Type B pancreatic cell (in vitro differentiated cells): ENCODE measurements around the gene KIZ. TPM values are rescaled to one million over a fixed set of nuclear protein-coding genes. Genes with fewer than 3 reads are reported as not detected.
"Not testable (repeated sequence)": the region's sequence is repeated elsewhere in the genome, so short reads cannot be mapped to it uniquely, and the experiment has no call there.

Experiments
- DNase-seq: peaks from one replicate; pipeline ENCODE4 v3.0.0; 2021; ENCODE audit warnings: mixed read lengths; ENCODE audit not compliant: unreplicated experiment; ENCODE audit errors: extremely low spot score
- H3K27ac Mint-ChIP-seq: 2 replicates; pipeline ENCODE4 v1.8.0; 2021; ENCODE audit warnings: mild to moderate bottlenecking, mixed read lengths
- H3K27me3 Mint-ChIP-seq: 2 replicates; pipeline ENCODE4 v1.8.0; 2021; ENCODE audit warnings: mixed read lengths
- H3K36me3 Mint-ChIP-seq: 2 replicates; pipeline ENCODE4 v1.8.0; 2021; ENCODE audit warnings: mixed read lengths
- H3K4me1 Mint-ChIP-seq: one replicate; pipeline ENCODE4 v1.8.0; 2021; ENCODE audit warnings: mixed read lengths; ENCODE audit not compliant: unreplicated experiment
- H3K4me3 Mint-ChIP-seq: 2 replicates; pipeline ENCODE4 v1.8.0; 2021; ENCODE audit warnings: mild to moderate bottlenecking, mixed read lengths
- H3K9me3 Mint-ChIP-seq: 2 replicates; pipeline ENCODE4 v1.8.0; 2021; ENCODE audit warnings: mixed read lengths
- total RNA-seq: library from RNA; stranded (reverse); gene quantifications from 2 replicates; pipeline ENCODE4 v1.2.1, GENCODE V29; 2021; ENCODE audit warnings: low replicate concordance
- TF ChIP-seq, protein P1 (sequence below): fragments of 200-600 bp; sonication (generic); conservative IDR thresholded peaks from 2 replicates; pipeline ENCODE4 v1.5.0; 2021; ENCODE audit warnings: antibody characterized with exemption, mild to moderate bottlenecking

KIZ gene
- total RNA-seq, 1 donor from 2014 or later, result 15.5 TPM

DNA sequence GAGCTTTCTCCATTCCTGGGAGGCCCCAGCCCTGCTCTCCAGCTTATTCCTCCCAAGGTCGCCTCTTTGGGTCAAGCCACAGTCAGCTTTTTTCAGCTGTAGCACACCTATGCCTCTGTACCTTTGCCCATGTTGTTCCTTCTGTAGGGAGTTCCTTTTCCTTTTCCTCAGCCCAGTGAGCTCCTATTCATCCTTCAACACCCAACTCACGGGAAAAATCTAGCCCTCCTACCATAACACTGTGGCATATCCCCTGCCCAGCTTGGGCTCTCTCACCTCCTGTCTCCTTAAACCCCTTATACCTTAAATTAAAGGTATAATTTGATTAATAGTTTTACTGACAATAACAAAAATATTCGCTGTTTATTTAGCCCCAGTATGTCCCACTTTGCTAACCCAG is 118.9 kb downstream of the KIZ start:
- Mint-ChIP-seq H3K27ac (no peak overlapping the region), H3K36me3 (no peaks in the 10 kb centered on the region), H3K4me1 (no peaks in the 10 kb centered on the region), H3K4me3 (no peak overlapping the region), H3K27me3 (peaks cover 4% of the 10 kb centered on the region), H3K9me3 (no peaks in the 10 kb centered on the region)
- TF ChIP-seq, protein P1, sequence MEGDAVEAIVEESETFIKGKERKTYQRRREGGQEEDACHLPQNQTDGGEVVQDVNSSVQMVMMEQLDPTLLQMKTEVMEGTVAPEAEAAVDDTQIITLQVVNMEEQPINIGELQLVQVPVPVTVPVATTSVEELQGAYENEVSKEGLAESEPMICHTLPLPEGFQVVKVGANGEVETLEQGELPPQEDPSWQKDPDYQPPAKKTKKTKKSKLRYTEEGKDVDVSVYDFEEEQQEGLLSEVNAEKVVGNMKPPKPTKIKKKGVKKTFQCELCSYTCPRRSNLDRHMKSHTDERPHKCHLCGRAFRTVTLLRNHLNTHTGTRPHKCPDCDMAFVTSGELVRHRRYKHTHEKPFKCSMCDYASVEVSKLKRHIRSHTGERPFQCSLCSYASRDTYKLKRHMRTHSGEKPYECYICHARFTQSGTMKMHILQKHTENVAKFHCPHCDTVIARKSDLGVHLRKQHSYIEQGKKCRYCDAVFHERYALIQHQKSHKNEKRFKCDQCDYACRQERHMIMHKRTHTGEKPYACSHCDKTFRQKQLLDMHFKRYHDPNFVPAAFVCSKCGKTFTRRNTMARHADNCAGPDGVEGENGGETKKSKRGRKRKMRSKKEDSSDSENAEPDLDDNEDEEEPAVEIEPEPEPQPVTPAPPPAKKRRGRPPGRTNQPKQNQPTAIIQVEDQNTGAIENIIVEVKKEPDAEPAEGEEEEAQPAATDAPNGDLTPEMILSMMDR, result no peak
- DNase-seq, result no peak

DNA sequence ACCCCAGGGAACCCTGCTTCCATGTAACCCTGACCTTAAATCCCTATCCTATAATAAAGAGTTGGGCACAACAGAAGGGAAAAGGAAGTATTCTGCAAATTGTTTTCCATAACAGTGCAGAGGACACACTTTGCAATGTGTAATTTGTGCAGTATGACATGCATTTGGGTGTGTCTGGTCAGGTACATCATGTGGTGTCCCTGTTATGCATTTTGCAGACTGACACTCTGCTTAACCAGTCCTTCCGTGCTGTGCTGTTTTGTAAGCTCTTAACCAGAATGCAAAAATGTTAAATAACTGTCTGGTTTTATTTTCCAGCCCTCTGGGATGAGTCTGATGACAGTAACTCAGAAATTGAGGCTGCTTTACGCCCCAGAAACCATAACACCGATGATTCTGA is 120.3 kb downstream of the KIZ start:
- Mint-ChIP-seq H3K4me1 (no peaks in the 10 kb centered on the region), H3K27ac (peak overlapping the region; percentile 77), H3K27me3 (peaks cover 4% of the 10 kb centered on the region), H3K4me3 (no peak overlapping the region), H3K36me3 (no peaks in the 10 kb centered on the region), H3K9me3 (no peaks in the 10 kb centered on the region)
- DNase-seq, result no peak
- TF ChIP-seq, protein P1, result no peak

GRCh38 chr20:21247603-21248095 is 121.8 kb downstream of the KIZ start:
- not testable (repeated sequence) for H3K36me3 Mint-ChIP-seq, H3K27me3 Mint-ChIP-seq, H3K4me1 Mint-ChIP-seq

DNA sequence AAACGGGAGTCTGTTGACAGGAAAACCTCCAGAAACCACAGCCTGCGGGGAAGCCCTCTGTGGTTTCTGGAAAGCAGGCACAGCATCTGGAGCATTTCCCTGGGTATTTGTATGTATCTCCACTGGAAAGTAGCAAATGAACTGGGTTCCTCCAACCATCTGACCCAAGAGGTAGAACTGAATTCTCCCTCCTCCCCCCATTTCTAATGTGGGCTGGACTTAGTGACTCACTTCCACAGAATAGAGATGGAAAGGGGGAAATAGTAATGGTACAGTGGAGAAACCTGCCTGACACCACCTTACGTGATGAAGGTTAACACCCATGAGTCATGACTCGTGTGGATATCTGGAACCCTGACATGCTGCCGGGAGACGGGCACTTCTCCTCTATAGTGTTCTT is 125.4 kb downstream of the KIZ start:
- no peak for DNase-seq
- Mint-ChIP-seq H3K9me3 (no peaks in the 10 kb centered on the region), H3K27me3 (no peaks in the 10 kb centered on the region), H3K4me1 (no peaks in the 10 kb centered on the region), H3K4me3 (no peak overlapping the region), H3K36me3 (no peaks in the 10 kb centered on the region), H3K27ac (no peak overlapping the region)
- TF ChIP-seq, protein P1, result no peak

More at GRCh38 chr20:21247603-21248095, 121.8 kb downstream of the KIZ start:
- H3K9me3 Mint-ChIP-seq, H3K27ac Mint-ChIP-seq, DNase-seq, H3K4me3 Mint-ChIP-seq: not testable (repeated sequence)

GRCh38 chr20:21257192-21257591 is 131.3 kb downstream of the KIZ start:
- Mint-ChIP-seq H3K9me3 (no peaks in the 10 kb centered on the region), H3K27ac (no peak overlapping the region), H3K36me3 (no peaks in the 10 kb centered on the region), H3K4me3 (no peak overlapping the region), H3K4me1 (no peaks in the 10 kb centered on the region), H3K27me3 (peaks cover 8% of the 10 kb centered on the region)
- no peak for DNase-seq
- TF ChIP-seq, protein P1, result no peak

DNA sequence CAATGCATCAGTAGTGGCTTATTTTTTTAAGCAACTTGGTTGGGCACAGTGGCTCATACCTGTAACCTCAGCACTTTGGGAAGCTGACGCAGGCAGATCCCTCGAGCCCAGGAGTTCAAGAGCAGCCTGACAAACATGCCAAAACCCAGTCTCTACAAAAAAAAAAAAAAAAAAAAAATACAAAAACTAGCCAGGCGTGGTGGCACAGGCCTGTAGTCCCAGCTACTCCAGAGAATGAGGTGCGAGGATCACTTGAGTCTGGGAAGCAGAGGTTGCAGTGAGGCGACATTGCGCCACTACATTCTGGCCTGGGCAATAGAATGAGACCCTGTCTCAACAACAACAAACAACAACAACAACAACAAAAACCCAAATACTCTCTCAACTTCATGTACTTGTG is 132.5 kb downstream of the KIZ start:
- DNase-seq, result no peak
- Mint-ChIP-seq H3K9me3 (no peaks in the 10 kb centered on the region), H3K36me3 (no peaks in the 10 kb centered on the region), H3K4me3 (no peak overlapping the region), H3K4me1 (no peaks in the 10 kb centered on the region), H3K27ac (no peak overlapping the region), H3K27me3 (peaks cover 17% of the 10 kb centered on the region)
- TF ChIP-seq, protein P1, result no peak
